ENCODE data around the gene CTDP1.

The CTDP1 gene

GRCh38 chr18:79792988-79793355, 113.4 kb downstream of the CTDP1 start:
- Histone ChIP-seq H3K27ac (ENCODE audit: low read length) (no peak overlapping the region), H3K4me2 (ENCODE audit: low read depth, low read length) (no peak overlapping the region), H3K4me1 (ENCODE audit: low read length) (no peaks in the 10 kb centered on the region), H3K9ac (ENCODE audit: low read length) (no peak overlapping the region), H3K4me3 (ENCODE audit: low read length) (no peak overlapping the region), H2AFZ (ENCODE audit: low read length) (no peak overlapping the region), H4K20me1 (ENCODE audit: insufficient read depth, low read length) (no peaks in the 10 kb centered on the region), H3K9me2 (replicated peaks; ENCODE audit: insufficient read depth, low read length) (no peaks in the 10 kb centered on the region), H3K79me2 (ENCODE audit: low read length) (no peaks in the 10 kb centered on the region), H3K36me3 (replicated peaks; ENCODE audit: insufficient read depth, low read length) (no peaks in the 10 kb centered on the region), H3K27me3 (replicated peaks; ENCODE audit: insufficient read depth, low read length) (no peaks in the 10 kb centered on the region), H3F3A (ENCODE audit: insufficient read depth, low read length) (no peaks in the 10 kb centered on the region), H3K9me3 (replicated peaks; ENCODE audit: insufficient read depth, low read length) (no peaks in the 10 kb centered on the region)
- TF ChIP-seq EZH2 (optimal IDR thresholded peaks at IDR 0.05; ENCODE audit: low read depth, low read length) (no peak), EZH2phosphoT487 (IDR thresholded peaks at IDR 0.05; ENCODE audit: low read length) (no peak), CTCF (IDR thresholded peaks at IDR 0.05; ENCODE audit: low read length) (no peak)
- no peak for DNase-seq

GRCh38 chr18:79794846-79795245, 115.2 kb downstream of the CTDP1 start:
- no peaks in the 10 kb centered on the region for H3F3A ChIP-seq (ENCODE audit: insufficient read depth, low read length)
- H3K4me1 ChIP-seq (ENCODE audit: low read length): no peaks in the 10 kb centered on the region
- no peaks in the 10 kb centered on the region for H3K36me3 ChIP-seq (replicated peaks; ENCODE audit: insufficient read depth, low read length)
- no peak for DNase-seq
- H3K4me3 ChIP-seq (ENCODE audit: low read length): no peak overlapping the region
- H3K4me2 ChIP-seq (ENCODE audit: low read depth, low read length): no peak overlapping the region
- no peak overlapping the region for H3K9ac ChIP-seq (ENCODE audit: low read length)
- no peak overlapping the region for H3K27ac ChIP-seq (ENCODE audit: low read length)
- no peaks in the 10 kb centered on the region for H3K79me2 ChIP-seq (ENCODE audit: low read length)
- no peaks in the 10 kb centered on the region for H3K9me2 ChIP-seq (replicated peaks; ENCODE audit: insufficient read depth, low read length)
- no peaks in the 10 kb centered on the region for H3K27me3 ChIP-seq (replicated peaks; ENCODE audit: insufficient read depth, low read length)
- TF ChIP-seq EZH2 (optimal IDR thresholded peaks at IDR 0.05; ENCODE audit: low read depth, low read length): no peak
- TF ChIP-seq EZH2phosphoT487 (IDR thresholded peaks at IDR 0.05; ENCODE audit: low read length): no peak
- TF ChIP-seq CTCF (IDR thresholded peaks at IDR 0.05; ENCODE audit: low read length): no peak
- H2AFZ ChIP-seq (ENCODE audit: low read length): no peak overlapping the region
- no peaks in the 10 kb centered on the region for H4K20me1 ChIP-seq (ENCODE audit: insufficient read depth, low read length)
- no peaks in the 10 kb centered on the region for H3K9me3 ChIP-seq (replicated peaks; ENCODE audit: insufficient read depth, low read length)

GRCh38 chr18:79795446-79795845, 115.8 kb downstream of the CTDP1 start:
- no peaks in the 10 kb centered on the region for H3F3A ChIP-seq (ENCODE audit: insufficient read depth, low read length)

More at GRCh38 chr18:79795446-79795845, 115.8 kb downstream of the CTDP1 start:
- no peaks in the 10 kb centered on the region for H4K20me1 ChIP-seq (ENCODE audit: insufficient read depth, low read length)
- H3K4me1 ChIP-seq (ENCODE audit: low read length): no peaks in the 10 kb centered on the region
- no peak overlapping the region for H2AFZ ChIP-seq (ENCODE audit: low read length)
- no peaks in the 10 kb centered on the region for H3K79me2 ChIP-seq (ENCODE audit: low read length)
- no peaks in the 10 kb centered on the region for H3K27me3 ChIP-seq (replicated peaks; ENCODE audit: insufficient read depth, low read length)
- no peak overlapping the region for H3K9ac ChIP-seq (ENCODE audit: low read length)
- H3K9me2 ChIP-seq (replicated peaks; ENCODE audit: insufficient read depth, low read length): no peaks in the 10 kb centered on the region
- H3K4me2 ChIP-seq (ENCODE audit: low read depth, low read length): no peak overlapping the region
- no peaks in the 10 kb centered on the region for H3K36me3 ChIP-seq (replicated peaks; ENCODE audit: insufficient read depth, low read length)
- TF ChIP-seq CTCF (IDR thresholded peaks at IDR 0.05; ENCODE audit: low read length) (no peak), EZH2 (optimal IDR thresholded peaks at IDR 0.05; ENCODE audit: low read depth, low read length) (no peak), EZH2phosphoT487 (IDR thresholded peaks at IDR 0.05; ENCODE audit: low read length) (no peak)
- H3K9me3 ChIP-seq (replicated peaks; ENCODE audit: insufficient read depth, low read length): no peaks in the 10 kb centered on the region
- no peak overlapping the region for H3K4me3 ChIP-seq (ENCODE audit: low read length)
- no peak overlapping the region for H3K27ac ChIP-seq (ENCODE audit: low read length)
- DNase-seq: no peak

Measured in MM.1S (cell line).